ENCODE data around the gene TNFRSF1B. TPM values are rescaled to one million over a fixed set of nuclear protein-coding genes. Genes with fewer than 3 reads are reported as not detected.

Gene TNFRSF1B
- total and polyA plus RNA-seq, 9 of the 15 experiments (the other 6 are each of a cell fraction or from before 2014, with no cell fraction given), result 8.8 to 91.3 (median 36.0) TPM

GRCh38 chr1:12204140-12204539 lies 37.3 kb downstream of the TNFRSF1B start (continued):
- TF ChIP-seq BRF2 (IDR thresholded peaks at IDR 0.05; ENCODE audit: borderline replicate concordance, insufficient read depth, insufficient read length) (no peak), ZFP91 (CRISPR knock-in tag; IDR thresholded peaks at IDR 0.05) (no peak), VEZF1 (CRISPR knock-in tag; IDR thresholded peaks at IDR 0.05) (peak; percentile 20; the same call in 1 of the 2 replicates), ZNF239 (CRISPR knock-in tag; IDR thresholded peaks at IDR 0.05) (no peak)
